Measurements from ENCODE around the gene RNF44.
A peak's percentile ranks its signal among the peaks of the same experiment; 100 is the strongest.

RNF44 gene

GRCh38 chr5:176536132-176536901 lies 885 bp downstream of the RNF44 start:
- Mint-ChIP-seq H3K4me3 (peak overlapping the region; percentile 99), H3K9me3 (no peaks in the 10 kb centered on the region), H3K4me1 (peaks cover 64% of the 10 kb centered on the region), H3K27ac (peak overlapping the region; percentile 98), H3K36me3 (ENCODE audit: low read depth) (no peaks in the 10 kb centered on the region), H3K27me3 (ENCODE audit: low read depth, poor library complexity) (peaks cover 2% of the 10 kb centered on the region)
- no peak for TF ChIP-seq CTCF (IDR thresholded peaks at IDR 0.05)
- DNase-seq: peak; percentile 72

- no peak for DNase-seq
- Mint-ChIP-seq H3K9me3 (no peaks in the 10 kb centered on the region), H3K36me3 (ENCODE audit: low read depth) (no peaks in the 10 kb centered on the region)
Measured at GRCh38 chr5:176535664-176536131, 1.5 kb downstream of the RNF44 start.

GRCh38 chr5:176535101-176535663 lies 2.0 kb downstream of the RNF44 start:
- Mint-ChIP-seq H3K9me3 (no peaks in the 10 kb centered on the region), H3K27ac (peak overlapping the region; percentile 98), H3K4me3 (peak overlapping the region; percentile 99), H3K27me3 (ENCODE audit: low read depth, poor library complexity) (peaks cover 2% of the 10 kb centered on the region), H3K36me3 (ENCODE audit: low read depth) (no peaks in the 10 kb centered on the region), H3K4me1 (peaks cover 53% of the 10 kb centered on the region)
- no peak for DNase-seq
- TF ChIP-seq CTCF (IDR thresholded peaks at IDR 0.05): no peak

More at GRCh38 chr5:176535664-176536131, 1.5 kb downstream of the RNF44 start:
- peak overlapping the region; percentile 99 for H3K4me3 Mint-ChIP-seq
- TF ChIP-seq CTCF (IDR thresholded peaks at IDR 0.05): no peak
- peaks cover 2% of the 10 kb centered on the region for H3K27me3 Mint-ChIP-seq (ENCODE audit: low read depth, poor library complexity)
- H3K27ac Mint-ChIP-seq: peak overlapping the region; percentile 98
- H3K4me1 Mint-ChIP-seq: peaks cover 58% of the 10 kb centered on the region

- Mint-ChIP-seq H3K27me3 (ENCODE audit: low read depth, poor library complexity) (peaks cover 2% of the 10 kb centered on the region), H3K9me3 (no peaks in the 10 kb centered on the region), H3K27ac (peak overlapping the region; percentile 46), H3K4me3 (peak overlapping the region; percentile 99), H3K36me3 (ENCODE audit: low read depth) (no peaks in the 10 kb centered on the region), H3K4me1 (peaks cover 47% of the 10 kb centered on the region)
- no peak for DNase-seq
- no peak for TF ChIP-seq CTCF (IDR thresholded peaks at IDR 0.05)
Measured at GRCh38 chr5:176534640-176535039, 2.6 kb downstream of the RNF44 start.

GRCh38 chr5:176533894-176534611 lies 3.1 kb downstream of the RNF44 start:
- peaks cover 43% of the 10 kb centered on the region for H3K4me1 Mint-ChIP-seq
- H3K27ac Mint-ChIP-seq: peak overlapping the region; percentile 46
- H3K27me3 Mint-ChIP-seq (ENCODE audit: low read depth, poor library complexity): peaks cover 2% of the 10 kb centered on the region

More at GRCh38 chr5:176533894-176534611, 3.1 kb downstream of the RNF44 start:
- Mint-ChIP-seq H3K9me3 (no peaks in the 10 kb centered on the region), H3K36me3 (ENCODE audit: low read depth) (no peaks in the 10 kb centered on the region), H3K4me3 (peak overlapping the region; percentile 99)
- TF ChIP-seq CTCF (IDR thresholded peaks at IDR 0.05): no peak
- DNase-seq: no peak
